AG08396 (cell line): ENCODE data around the gene MTA3.

Source experiments
- DNase-seq: peaks from one replicate; pipeline ENCODE4 v3.0.0; 2012; ENCODE audit warnings: low spot score, mixed read lengths

Gene MTA3

GRCh38 chr2:42733852-42734251 is 165.4 kb downstream of the MTA3 start:
- DNase-seq: no peak

- DNase-seq: no peak
These were observed 168.3 kb downstream of the MTA3 start for GRCh38 chr2:42736598-42737322.

GRCh38 chr2:42741140-42741539 is 172.7 kb downstream of the MTA3 start:
- no peak for DNase-seq

- no peak for DNase-seq
These were observed 174.6 kb downstream of the MTA3 start for GRCh38 chr2:42742740-42743658.

- DNase-seq: no peak
These were observed 175.2 kb downstream of the MTA3 start for GRCh38 chr2:42743659-42743990.

- no peak for DNase-seq
These were observed 176.2 kb downstream of the MTA3 start for GRCh38 chr2:42744545-42745082.

GRCh38 chr2:42747422-42747821 is 179.0 kb downstream of the MTA3 start:
- no peak for DNase-seq

- no peak for DNase-seq
These were observed 180.4 kb downstream of the MTA3 start for GRCh38 chr2:42748840-42749239.

- DNase-seq: no peak
These were observed 183.9 kb downstream of the MTA3 start for GRCh38 chr2:42752314-42752713.

- DNase-seq: no peak
These were observed 184.7 kb downstream of the MTA3 start for GRCh38 chr2:42752816-42753813.

GRCh38 chr2:42754021-42754775 is 185.8 kb downstream of the MTA3 start:
- DNase-seq: no peak

- no peak for DNase-seq
These were observed 186.3 kb downstream of the MTA3 start for GRCh38 chr2:42754776-42755140.

GRCh38 chr2:42755191-42755880 is 186.9 kb downstream of the MTA3 start:
- DNase-seq: no peak

GRCh38 chr2:42756150-42756775 is 187.8 kb downstream of the MTA3 start:
- DNase-seq: no peak

- DNase-seq: no peak
These were observed 188.6 kb downstream of the MTA3 start for GRCh38 chr2:42756966-42757513.

GRCh38 chr2:42757981-42758740 is 189.7 kb downstream of the MTA3 start:
- DNase-seq: no peak

GRCh38 chr2:42758751-42759150 is 190.3 kb downstream of the MTA3 start:
- no peak for DNase-seq

- DNase-seq: no peak
These were observed 193.1 kb downstream of the MTA3 start for GRCh38 chr2:42761554-42761953.

GRCh38 chr2:42762155-42762554 is 193.7 kb downstream of the MTA3 start:
- no peak for DNase-seq
